NT2/D1 (cell line): ENCODE results near the gene LIN37.

Source experiments
- DNase-seq: peaks from one replicate; pipeline ENCODE4 v3.0.0-alpha.2; 2011; ENCODE audit warnings: low read depth, low spot score
- H3K27me3 ChIP-seq: 2 replicates; pipeline ENCODE4 v1.6.0; 2011; ENCODE audit warnings: mild to moderate bottlenecking; ENCODE audit not compliant: insufficient read length, insufficient read depth
- H3K36me3 ChIP-seq: 2 replicates; pipeline ENCODE4 v1.6.1; 2011; ENCODE audit warnings: mild to moderate bottlenecking, low read length, mixed read lengths; ENCODE audit not compliant: insufficient read depth, insufficient read length
- H3K4me1 ChIP-seq: 2 replicates; pipeline ENCODE4 v1.5.1; 2011; ENCODE audit not compliant: insufficient read depth, insufficient read length
- H3K4me3 ChIP-seq: 2 replicates; pipeline ENCODE4 v1.5.1; 2011; ENCODE audit warnings: low read depth; ENCODE audit not compliant: insufficient read length
- H3K9ac ChIP-seq: 2 replicates; pipeline ENCODE4 v1.6.0; 2011; ENCODE audit warnings: low read depth; ENCODE audit not compliant: insufficient read length
- H3K9me3 ChIP-seq: 2 replicates; pipeline ENCODE4 v1.5.1; 2011; ENCODE audit warnings: mild to moderate bottlenecking, low read length; ENCODE audit not compliant: insufficient read depth
- SUZ12 ChIP-seq: IDR thresholded peaks from 2 replicates; pipeline ENCODE4 v1.6.1; 2011; ENCODE audit not compliant: insufficient read length, insufficient read depth; ENCODE audit errors: extremely low read depth
- YY1 ChIP-seq: IDR thresholded peaks from 2 replicates; pipeline ENCODE4 v1.6.1; 2011; ENCODE audit not compliant: insufficient read length, insufficient read depth
- ZNF274 ChIP-seq: IDR thresholded peaks from 2 replicates; pipeline ENCODE4 v1.6.1; 2011; ENCODE audit warnings: mild to moderate bottlenecking, low read depth, low read length

Gene LIN37

DNA sequence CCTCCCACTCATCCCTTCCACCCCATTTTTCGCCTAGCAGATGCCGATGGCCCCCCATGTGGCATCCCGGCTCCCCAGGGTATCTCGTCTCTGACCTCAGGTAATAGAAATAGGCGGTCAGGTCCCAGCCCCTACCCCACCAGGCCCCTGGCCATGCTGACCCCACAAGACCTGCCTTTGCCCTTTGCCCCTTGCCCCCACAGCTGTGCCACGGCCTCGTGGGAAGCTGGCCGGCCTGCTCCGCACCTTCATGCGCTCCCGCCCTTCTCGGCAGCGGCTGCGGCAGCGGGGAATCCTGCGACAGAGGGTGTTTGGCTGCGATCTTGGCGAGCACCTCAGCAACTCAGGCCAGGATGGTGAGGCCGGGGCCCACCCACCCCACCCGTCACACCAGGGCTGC, 32.3 kb downstream of the LIN37 start:
- TF ChIP-seq ZNF274 (no peak), SUZ12 (no peak), YY1 (no peak)
- Histone ChIP-seq H3K4me3 (no peak overlapping the region), H3K9ac (no peak overlapping the region), H3K9me3 (no peaks in the 10 kb centered on the region), H3K36me3 (no peaks in the 10 kb centered on the region), H3K4me1 (peaks cover 23% of the 10 kb centered on the region), H3K27me3 (peaks cover 18% of the 10 kb centered on the region)
- DNase-seq: no peak

- Histone ChIP-seq H3K4me1 (peaks cover 21% of the 10 kb centered on the region), H3K36me3 (no peaks in the 10 kb centered on the region), H3K9me3 (no peaks in the 10 kb centered on the region), H3K9ac (peak overlapping the region; percentile 18), H3K4me3 (no peak overlapping the region), H3K27me3 (peaks cover 15% of the 10 kb centered on the region)
- DNase-seq: no peak
- no peak for TF ChIP-seq YY1
- no peak for TF ChIP-seq SUZ12
- TF ChIP-seq ZNF274: no peak
Observed at GRCh38 chr19:35781650-35782049, 33.3 kb downstream of the LIN37 start.

DNA sequence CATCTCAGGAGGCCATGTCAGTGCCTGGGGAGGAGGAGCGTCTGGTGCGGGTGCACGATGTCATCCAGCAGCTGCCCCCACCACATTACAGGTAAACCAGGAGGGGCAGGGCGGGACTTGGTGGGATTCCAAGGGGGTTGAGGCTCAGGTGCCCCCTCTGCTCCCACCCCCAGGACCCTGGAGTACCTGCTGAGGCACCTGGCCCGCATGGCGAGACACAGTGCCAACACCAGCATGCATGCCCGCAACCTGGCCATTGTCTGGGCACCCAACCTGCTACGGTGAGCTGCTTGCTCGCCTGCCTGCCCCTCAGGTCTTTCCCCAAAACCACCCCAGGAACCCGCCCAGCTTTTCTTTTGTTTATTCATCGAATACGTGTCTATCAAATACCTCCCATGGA, 34.2 kb downstream of the LIN37 start:
- Histone ChIP-seq H3K4me1 (peaks cover 20% of the 10 kb centered on the region), H3K36me3 (no peaks in the 10 kb centered on the region), H3K9me3 (no peaks in the 10 kb centered on the region), H3K27me3 (peaks cover 12% of the 10 kb centered on the region), H3K9ac (no peak overlapping the region), H3K4me3 (no peak overlapping the region)
- DNase-seq: no peak
- no peak for TF ChIP-seq SUZ12
- TF ChIP-seq YY1: no peak
- no peak for TF ChIP-seq ZNF274

DNA sequence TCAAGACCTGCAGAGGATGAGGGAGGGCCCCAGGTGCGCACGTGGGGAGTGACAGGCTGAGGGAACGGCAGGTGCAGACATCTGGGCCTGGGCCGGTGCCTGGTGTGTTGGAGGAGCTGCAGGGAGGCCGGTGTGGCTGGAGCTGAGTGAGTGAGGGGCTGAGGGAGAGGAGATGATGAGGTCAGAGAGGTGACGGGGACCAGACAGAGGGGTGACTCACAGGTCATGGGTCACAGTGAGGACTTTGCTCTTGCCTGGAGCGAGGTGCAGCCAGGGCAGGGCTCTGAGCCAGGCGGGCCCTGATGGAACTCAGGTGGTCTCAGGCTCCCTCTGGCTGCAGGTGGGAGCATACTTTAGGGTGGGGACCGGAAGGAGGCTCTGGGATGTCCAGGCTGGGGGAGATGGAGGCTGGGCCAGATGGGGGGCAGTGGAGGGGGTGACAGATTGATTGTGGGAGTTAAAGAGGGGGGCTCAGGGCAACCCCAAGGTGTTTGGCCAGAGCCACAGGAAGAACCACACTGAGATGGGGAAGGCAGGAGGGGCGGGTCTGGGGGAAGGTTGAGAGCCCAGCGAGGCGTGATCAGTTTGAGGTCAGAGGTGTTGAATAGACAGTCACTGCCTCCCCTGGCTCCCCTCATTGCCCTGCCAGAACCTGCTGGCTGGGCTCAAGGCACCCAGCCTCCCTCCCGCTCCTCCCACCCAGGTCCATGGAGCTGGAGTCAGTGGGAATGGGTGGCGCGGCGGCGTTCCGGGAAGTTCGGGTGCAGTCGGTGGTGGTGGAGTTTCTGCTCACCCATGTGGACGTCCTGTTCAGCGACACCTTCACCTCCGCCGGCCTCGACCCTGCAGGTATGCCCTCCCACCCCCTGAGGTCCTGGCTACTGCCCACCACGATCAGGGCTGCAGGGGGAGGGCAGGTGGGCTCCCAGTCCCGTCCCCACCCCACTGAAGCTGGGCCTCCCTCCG, 35.4 kb downstream of the LIN37 start:
- no peaks in the 10 kb centered on the region for H3K27me3 ChIP-seq
- TF ChIP-seq ZNF274: no peak
- H3K4me1 ChIP-seq: peaks cover 16% of the 10 kb centered on the region
- no peak overlapping the region for H3K4me3 ChIP-seq
- no peaks in the 10 kb centered on the region for H3K9me3 ChIP-seq
- H3K9ac ChIP-seq: no peak overlapping the region
- no peaks in the 10 kb centered on the region for H3K36me3 ChIP-seq
- no peak for DNase-seq

- Histone ChIP-seq H3K36me3 (no peaks in the 10 kb centered on the region), H3K9ac (peak overlapping the region; percentile 74)
Observed at GRCh38 chr19:35784503-35785338, 36.3 kb downstream of the LIN37 start.

DNA sequence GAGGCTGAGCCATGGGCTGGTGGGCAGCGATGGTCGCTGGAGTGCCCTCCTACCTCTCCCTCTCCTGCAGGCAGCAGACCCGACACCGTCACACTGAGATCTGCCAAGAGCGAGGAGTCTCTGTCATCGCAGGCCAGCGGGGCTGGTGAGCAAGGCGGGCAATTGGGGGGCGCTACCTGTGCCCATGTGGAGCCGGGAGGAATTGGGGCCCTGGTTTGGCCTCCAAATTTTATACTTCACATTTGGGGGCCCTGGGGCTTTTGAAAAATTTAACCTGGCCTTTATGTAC, 36.9 kb downstream of the LIN37 start:
- Histone ChIP-seq H3K9me3 (no peaks in the 10 kb centered on the region), H3K36me3 (no peaks in the 10 kb centered on the region), H3K4me3 (peak overlapping the region; percentile 32), H3K4me1 (peaks cover 22% of the 10 kb centered on the region), H3K9ac (peak overlapping the region; percentile 74), H3K27me3 (no peaks in the 10 kb centered on the region)
- no peak for TF ChIP-seq ZNF274
- TF ChIP-seq SUZ12: no peak
- no peak for TF ChIP-seq YY1
- DNase-seq: no peak

More at GRCh38 chr19:35784503-35785338, 36.3 kb downstream of the LIN37 start:
- peak overlapping the region; percentile 32 for H3K4me3 ChIP-seq
- peaks cover 21% of the 10 kb centered on the region for H3K4me1 ChIP-seq
- H3K9me3 ChIP-seq: no peaks in the 10 kb centered on the region
- no peak for DNase-seq
- H3K27me3 ChIP-seq: no peaks in the 10 kb centered on the region
- no peak for TF ChIP-seq YY1
- no peak for TF ChIP-seq SUZ12
- TF ChIP-seq ZNF274: no peak
